GM06990 (cell line): ENCODE data around the gene ACTL8.

Experiments
- DNase-seq: peaks from one replicate; pipeline ENCODE4 v3.0.0-alpha.2; 2011; ENCODE audit not compliant: insufficient read length; ENCODE audit errors: extremely low read depth
- H3K27me3 ChIP-seq: replicated peaks from 2 replicates; pipeline ENCODE4 v1.6.0; 2011; ENCODE audit warnings: low read length; ENCODE audit not compliant: control insufficient read depth, insufficient read depth
- H3K36me3 ChIP-seq: 2 replicates; pipeline ENCODE4 v1.5.1; 2011; ENCODE audit warnings: low read length; ENCODE audit not compliant: control insufficient read depth, insufficient read depth
- H3K4me3 ChIP-seq: replicated peaks from 2 replicates; pipeline ENCODE4 v1.5.1; 2011; ENCODE audit warnings: low read depth, mild to moderate bottlenecking, control low read depth, low read length
- CTCF ChIP-seq: IDR thresholded peaks from 2 replicates; pipeline ENCODE4 v1.5.1; 2011; ENCODE audit warnings: low read length, control low read depth, mild to moderate bottlenecking, inconsistent platforms; ENCODE audit not compliant: insufficient read depth, poor library complexity, severe bottlenecking

ACTL8 gene

GRCh38 chr1:17725084-17725719, 29.9 kb upstream of the ACTL8 start:
- no peak for DNase-seq
- no peak for TF ChIP-seq CTCF
- Histone ChIP-seq H3K27me3 (no peaks in the 10 kb centered on the region), H3K4me3 (no peak overlapping the region), H3K36me3 (no peaks in the 10 kb centered on the region)

GRCh38 chr1:17725811-17726582, 29.1 kb upstream of the ACTL8 start:
- H3K4me3 ChIP-seq, result no peak overlapping the region
- H3K27me3 ChIP-seq, result no peaks in the 10 kb centered on the region
- H3K36me3 ChIP-seq, result no peaks in the 10 kb centered on the region
- TF ChIP-seq CTCF, result no peak
- no peak for DNase-seq

GRCh38 chr1:17728123-17728712, 26.9 kb upstream of the ACTL8 start:
- Histone ChIP-seq H3K36me3 (no peaks in the 10 kb centered on the region), H3K27me3 (no peaks in the 10 kb centered on the region), H3K4me3 (no peak overlapping the region)
- no peak for DNase-seq
- no peak for TF ChIP-seq CTCF

- Histone ChIP-seq H3K27me3 (no peaks in the 10 kb centered on the region), H3K4me3 (no peak overlapping the region), H3K36me3 (no peaks in the 10 kb centered on the region)
- TF ChIP-seq CTCF, result no peak
- DNase-seq, result no peak
Measured at GRCh38 chr1:17729248-17729647, 25.9 kb upstream of the ACTL8 start.

GRCh38 chr1:17729909-17730308, 25.2 kb upstream of the ACTL8 start:
- H3K36me3 ChIP-seq, result no peaks in the 10 kb centered on the region
- no peak for TF ChIP-seq CTCF
- H3K27me3 ChIP-seq, result no peaks in the 10 kb centered on the region
- no peak overlapping the region for H3K4me3 ChIP-seq
- no peak for DNase-seq
